ENCODE results near the gene SAMD4B. TPM values are rescaled to one million over a fixed set of nuclear protein-coding genes. Genes with fewer than 3 reads are reported as not detected.
A peak's percentile ranks its signal among the peaks of the same experiment; 100 is the strongest.

SAMD4B gene
- total and polyA plus RNA-seq, 2 of the 8 experiments (the other 6 are each of a cell fraction or from before 2014, with no cell fraction given), result 137 to 158 TPM

GRCh38 chr19:39417463-39418181, 75.4 kb downstream of the SAMD4B start:
- CTCF ChIA-PET (ENCODE audit: partially characterized antibody), result interaction anchor here (0.6 to 3.9 kb wide), 5 partner anchors 11 to 57 kb away, joined by 3 to 16 read pairs (median 5); partner anchors contain the start of gene RPS16
- Histone ChIP-seq H2BK120ac (replicated peaks; ENCODE audit: low read depth, low read length) (no peak overlapping the region), H3K4me1 (replicated peaks in 1 of 4; ENCODE audit: control insufficient read depth in 3 of 4, insufficient read depth in 4 of 4, low read length in 3 of 4) (peaks cover 0 to 14% (median 6%) of the 10 kb centered on the region in 4 experiments; a peak in 5 of 7 replicates), H2BK5ac (ENCODE audit: low read depth, low read length) (no peak overlapping the region), H3K27ac (ENCODE audit: low read depth, low read length) (no peak overlapping the region), H3K79me2 (ENCODE audit: control insufficient read depth in 1 of 2, insufficient read depth in 2 of 2, low read length in 2 of 2) (peaks cover 6 to 17% of the 10 kb centered on the region in 2 experiments; a peak in 3 of 4 replicates), H4K91ac (replicated peaks; ENCODE audit: insufficient read length, low read length) (no peak overlapping the region), H3K9ac (replicated peaks in 1 of 4; ENCODE audit: extremely low read depth in 1 of 4, low read depth in 3 of 4, low read length in 3 of 4) (no peak overlapping the region), H2BK20ac (ENCODE audit: low read length) (no peak overlapping the region), H3K9me3 (ENCODE audit: insufficient read depth in 2 of 2, low read depth in 1 of 2, low read length in 1 of 2) (no peaks in the 10 kb centered on the region), H3K23ac (ENCODE audit: insufficient read length) (no peak overlapping the region), H2BK15ac (ENCODE audit: low read length) (no peak overlapping the region), H3K4me3 (ENCODE audit: extremely low read depth in 1 of 4, insufficient read depth in 2 of 4, low read depth in 3 of 4, low read length in 4 of 4) (no peak overlapping the region), H2AFZ (ENCODE audit: low read length) (no peak overlapping the region), H3K23me2 (ENCODE audit: low read depth, low read length) (peaks cover 7% of the 10 kb centered on the region), H3K56ac (replicated peaks; ENCODE audit: insufficient read length, low read depth, low read length) (no peak overlapping the region), H4K5ac (ENCODE audit: insufficient read length, low read depth, low read length) (no peak overlapping the region), H4K20me1 (replicated peaks in 1 of 2; ENCODE audit: control insufficient read depth in 1 of 2, insufficient read depth in 2 of 2, low read length in 2 of 2) (peaks cover 7 to 23% of the 10 kb centered on the region in 2 experiments), H2AK5ac (ENCODE audit: low read depth, low read length) (no peak overlapping the region), H3K4ac (replicated peaks; ENCODE audit: insufficient read length, low read depth, low read length) (no peak overlapping the region), H4K8ac (ENCODE audit: extremely low read depth, insufficient read depth, low read length) (peak overlapping the region; percentile 71; the same call in 1 of the 2 replicates), H3K36me3 (ENCODE audit: control insufficient read depth in 2 of 4, insufficient read depth in 4 of 4, low read length in 3 of 4) (peaks cover 7 to 33% (median 20%) of the 10 kb centered on the region in 4 experiments), H3K14ac (ENCODE audit: insufficient read length) (no peak overlapping the region), H2BK12ac (ENCODE audit: low read depth, low read length) (no peak overlapping the region), H3K4me2 (ENCODE audit: insufficient read depth in 1 of 2, low read depth in 2 of 2, low read length in 2 of 2) (no peak overlapping the region), H3K18ac (ENCODE audit: extremely low read depth, low read length) (no peak overlapping the region), H3K79me1 (ENCODE audit: low read depth, low read length) (no peaks in the 10 kb centered on the region; the same call in 1 of the 2 replicates), H3K27me3 (replicated peaks in 1 of 4; ENCODE audit: control insufficient read depth in 3 of 4, extremely low read depth in 1 of 4, insufficient read depth in 3 of 4, low read length in 3 of 4) (no peaks in the 10 kb centered on the region)
- TF ChIP-seq, protein P1, sequence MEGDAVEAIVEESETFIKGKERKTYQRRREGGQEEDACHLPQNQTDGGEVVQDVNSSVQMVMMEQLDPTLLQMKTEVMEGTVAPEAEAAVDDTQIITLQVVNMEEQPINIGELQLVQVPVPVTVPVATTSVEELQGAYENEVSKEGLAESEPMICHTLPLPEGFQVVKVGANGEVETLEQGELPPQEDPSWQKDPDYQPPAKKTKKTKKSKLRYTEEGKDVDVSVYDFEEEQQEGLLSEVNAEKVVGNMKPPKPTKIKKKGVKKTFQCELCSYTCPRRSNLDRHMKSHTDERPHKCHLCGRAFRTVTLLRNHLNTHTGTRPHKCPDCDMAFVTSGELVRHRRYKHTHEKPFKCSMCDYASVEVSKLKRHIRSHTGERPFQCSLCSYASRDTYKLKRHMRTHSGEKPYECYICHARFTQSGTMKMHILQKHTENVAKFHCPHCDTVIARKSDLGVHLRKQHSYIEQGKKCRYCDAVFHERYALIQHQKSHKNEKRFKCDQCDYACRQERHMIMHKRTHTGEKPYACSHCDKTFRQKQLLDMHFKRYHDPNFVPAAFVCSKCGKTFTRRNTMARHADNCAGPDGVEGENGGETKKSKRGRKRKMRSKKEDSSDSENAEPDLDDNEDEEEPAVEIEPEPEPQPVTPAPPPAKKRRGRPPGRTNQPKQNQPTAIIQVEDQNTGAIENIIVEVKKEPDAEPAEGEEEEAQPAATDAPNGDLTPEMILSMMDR (IDR thresholded peaks at IDR 0.05; ENCODE audit: control extremely low read depth in 1 of 3, insufficient read depth in 1 of 3, low read depth in 1 of 3, low read length in 3 of 3), result no peak
- TF ChIP-seq CREB1 (IDR thresholded peaks at IDR 0.05), result no peak
- TF ChIP-seq FOSL1 (IDR thresholded peaks at IDR 0.05; ENCODE audit: insufficient read depth, low read depth, low read length), result no peak
- no peak for TF ChIP-seq ATF3 (IDR thresholded peaks at IDR 0.05; ENCODE audit: insufficient read depth, low read depth, low read length)
- no peak for TF ChIP-seq SP1 (IDR thresholded peaks at IDR 0.05; ENCODE audit: low read depth, low read length)
- TF ChIP-seq BCL11A (IDR thresholded peaks at IDR 0.05; ENCODE audit: low read depth in 2 of 2, low read length in 2 of 2), result no peak
- TF ChIP-seq CHD2 (IDR thresholded peaks at IDR 0.05; ENCODE audit: low read length), result no peak
- no peak for TF ChIP-seq SRF (IDR thresholded peaks at IDR 0.05; ENCODE audit: low read depth, low read length)
- 93% methylated on average over 24 of the region's 30 CpGs; no CpG with 5 or more reads in 1 of the 2 experiments for WGBS, 2 experiments (ENCODE audit: extremely low coverage in 1 of 2, insufficient coverage in 1 of 2, insufficient read length in 1 of 2, insufficient replicate concordance in 2 of 2, low coverage in 1 of 2, low lambda C conversion rate in 2 of 2, missing lambda C conversion rate in 1 of 2)
- FAIRE-seq, result no peak
- POLR2A ChIA-PET (ENCODE audit: partially characterized antibody), result interaction anchor here (1.2 to 25.7 kb wide), 5 partner anchors 10 to 29 kb away, joined by 3 to 1154 read pairs (median 5); partner anchors contain the start of genes MED29, PAF1, RPS16 and SUPT5H
- no peak for DNase-seq (ENCODE audit: low read depth in 1 of 2, low spot score in 2 of 2)

Data from H1 (cell line).